ENCODE results near the gene ITPR2. TPM values are rescaled to one million over a fixed set of nuclear protein-coding genes. Genes with fewer than 3 reads are reported as not detected.

The ITPR2 gene
- total and polyA plus RNA-seq, 2 of the 8 experiments (the other 6 are each of a cell fraction or from before 2014, with no cell fraction given) = 4.1 to 48.3 TPM

DNA sequence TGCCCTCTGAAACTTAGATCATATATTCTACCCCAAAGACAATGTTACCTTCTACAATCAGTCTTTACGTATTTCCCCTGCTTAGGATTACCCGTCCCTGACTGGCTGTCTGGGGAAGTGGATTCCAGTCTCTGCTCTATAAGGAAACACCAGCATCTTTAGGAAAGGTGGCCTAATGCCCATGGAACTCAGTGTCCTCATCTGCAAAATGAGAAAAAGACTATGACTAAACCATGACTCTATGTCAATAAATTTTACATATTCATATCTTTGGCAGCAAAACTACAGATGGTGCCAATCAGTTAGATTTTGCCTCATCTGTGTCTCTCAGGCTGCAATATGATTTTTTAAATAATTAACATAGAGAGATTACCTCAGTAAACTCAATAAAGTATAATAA is 133.8 kb downstream of the ITPR2 start:
- Histone ChIP-seq H3K9me3 (ENCODE audit: insufficient read depth in 2 of 2, low read depth in 1 of 2, low read length in 1 of 2) (no peaks in the 10 kb centered on the region), H4K8ac (ENCODE audit: extremely low read depth, insufficient read depth, low read length) (no peak overlapping the region), H3K36me3 (ENCODE audit: control insufficient read depth in 2 of 4, insufficient read depth in 4 of 4, low read length in 3 of 4) (peaks cover 0 to 3% (median 2%) of the 10 kb centered on the region in 4 experiments; a peak in 4 of 8 replicates), H3K4me3 (ENCODE audit: extremely low read depth in 1 of 4, insufficient read depth in 2 of 4, low read depth in 3 of 4, low read length in 4 of 4) (no peak overlapping the region), H4K20me1 (replicated peaks in 1 of 2; ENCODE audit: control insufficient read depth in 1 of 2, insufficient read depth in 2 of 2, low read length in 2 of 2) (no peaks in the 10 kb centered on the region), H3K79me2 (ENCODE audit: control insufficient read depth in 1 of 2, insufficient read depth in 2 of 2, low read length in 2 of 2) (no peaks in the 10 kb centered on the region), H3K4ac (replicated peaks; ENCODE audit: insufficient read length, low read depth, low read length) (no peak overlapping the region), H3K23ac (ENCODE audit: insufficient read length) (no peak overlapping the region), H3K9ac (replicated peaks in 1 of 4; ENCODE audit: extremely low read depth in 1 of 4, low read depth in 3 of 4, low read length in 3 of 4) (no peak overlapping the region), H3K27ac (ENCODE audit: low read depth, low read length) (no peak overlapping the region), H2BK15ac (ENCODE audit: low read length) (no peak overlapping the region), H3K4me1 (replicated peaks in 1 of 4; ENCODE audit: control insufficient read depth in 3 of 4, insufficient read depth in 4 of 4, low read length in 3 of 4) (peaks cover 0 to 4% (median 2%) of the 10 kb centered on the region in 4 experiments; a peak in 2 of 7 replicates), H2BK12ac (ENCODE audit: low read depth, low read length) (no peak overlapping the region; the same call in 1 of the 2 replicates), H2AFZ (ENCODE audit: low read length) (no peak overlapping the region), H4K91ac (replicated peaks; ENCODE audit: insufficient read length, low read length) (no peak overlapping the region), H3K23me2 (ENCODE audit: low read depth, low read length) (no peaks in the 10 kb centered on the region), H3K56ac (replicated peaks; ENCODE audit: insufficient read length, low read depth, low read length) (no peak overlapping the region), H4K5ac (ENCODE audit: insufficient read length, low read depth, low read length) (no peak overlapping the region), H3K14ac (ENCODE audit: insufficient read length) (no peak overlapping the region), H2AK5ac (ENCODE audit: low read depth, low read length) (no peak overlapping the region), H2BK20ac (ENCODE audit: low read length) (no peak overlapping the region), H2BK120ac (replicated peaks; ENCODE audit: low read depth, low read length) (no peak overlapping the region), H3K4me2 (ENCODE audit: insufficient read depth in 1 of 2, low read depth in 2 of 2, low read length in 2 of 2) (no peak overlapping the region), H3K27me3 (replicated peaks in 1 of 4; ENCODE audit: control insufficient read depth in 3 of 4, extremely low read depth in 1 of 4, insufficient read depth in 3 of 4, low read length in 3 of 4) (no peaks in the 10 kb centered on the region), H2BK5ac (ENCODE audit: low read depth, low read length) (no peak overlapping the region; the same call in 1 of the 2 replicates), H3K18ac (ENCODE audit: extremely low read depth, low read length) (no peak overlapping the region), H3K79me1 (ENCODE audit: low read depth, low read length) (no peaks in the 10 kb centered on the region)
- WGBS, 2 experiments (ENCODE audit: extremely low coverage in 1 of 2, insufficient coverage in 1 of 2, insufficient read length in 1 of 2, insufficient replicate concordance in 2 of 2, low coverage in 1 of 2, low lambda C conversion rate in 2 of 2, missing lambda C conversion rate in 1 of 2) = 90% methylated on average over 2 of the region's 2 CpGs; no CpG with 5 or more reads in 1 of the 2 experiments
- FAIRE-seq (no peak), DNase-seq (ENCODE audit: low read depth in 1 of 2, low spot score in 2 of 2) (no peak)
- POLR2A ChIA-PET (ENCODE audit: partially characterized antibody) = no interaction called here
- CTCF ChIA-PET (ENCODE audit: partially characterized antibody) = interaction anchor here (1.7 kb wide), 1 partner anchor 19 kb away, joined by 3 read pairs; no protein-coding TSS in a partner anchor
- TF ChIP-seq EGR1 (IDR thresholded peaks at IDR 0.05; ENCODE audit: borderline replicate concordance, low read depth, low read length) (no peak), HDAC2 (IDR thresholded peaks at IDR 0.05; ENCODE audit: borderline replicate concordance in 1 of 2, low read depth in 2 of 2, low read length in 2 of 2) (no peak)
